ENCODE data around the gene ARL17A.
"Not testable (repeated sequence)": the region's sequence is repeated elsewhere in the genome, so short reads cannot be mapped to it uniquely, and the experiment has no call there.

Gene ARL17A

GRCh38 chr17:46534716-46535115 is 44.8 kb downstream of the ARL17A start:
- DNase-seq, result not testable (repeated sequence)

GRCh38 chr17:46512168-46512567 is 67.3 kb downstream of the ARL17A start, which contains the start of gene LRRC37A2:
Gene LRRC37A2 (plus strand): TSS chr17:46512468. CDS start chr17:46512713, 245 bp downstream.
- not testable (repeated sequence) for DNase-seq

- not testable (repeated sequence) for DNase-seq
Observed at GRCh38 chr17:46505896-46506295, 73.6 kb downstream of the ARL17A start.

- not testable (repeated sequence) for DNase-seq
Observed at GRCh38 chr17:46499437-46500139, 79.9 kb downstream of the ARL17A start.

- not testable (repeated sequence) for DNase-seq
Observed at GRCh38 chr17:46492021-46492420, 87.5 kb downstream of the ARL17A start.

- DNase-seq, result not testable (repeated sequence)
Observed at GRCh38 chr17:46481310-46481709, 98.2 kb downstream of the ARL17A start.

- not testable (repeated sequence) for DNase-seq
Observed at GRCh38 chr17:46478823-46479222, 100.7 kb downstream of the ARL17A start.

- DNase-seq, result not testable (repeated sequence)
Observed at GRCh38 chr17:46475583-46475982, 103.9 kb downstream of the ARL17A start.

GRCh38 chr17:46474489-46474888 is 105.0 kb downstream of the ARL17A start:
- DNase-seq, result not testable (repeated sequence)

GRCh38 chr17:46467618-46468017 is 111.9 kb downstream of the ARL17A start:
- DNase-seq, result not testable (repeated sequence)
